ENCODE data around the gene SPATC1L.

The SPATC1L gene

GRCh38 chr21:46222436-46223116 is 38.3 kb upstream of the SPATC1L start:
- Histone ChIP-seq H3K9ac (ENCODE audit: low read depth, low read length) (no peak overlapping the region), H3K27ac (ENCODE audit: low read depth, low read length) (no peak overlapping the region), H3K27me3 (ENCODE audit: insufficient read depth, low read length) (no peaks in the 10 kb centered on the region), H3K4me3 (ENCODE audit: low read length) (no peak overlapping the region), H3K4me1 (ENCODE audit: insufficient read depth, low read length) (peaks cover 9% of the 10 kb centered on the region; the same call in 1 of the 2 replicates), H3K9me3 (ENCODE audit: insufficient read depth, low read depth, low read length) (peaks cover 4% of the 10 kb centered on the region; the same call in 1 of the 2 replicates), H3K36me3 (ENCODE audit: insufficient read depth, low read length) (peaks cover 57% of the 10 kb centered on the region)
- 95% methylated on average over 11 of the region's 11 CpGs for WGBS

- no peaks in the 10 kb centered on the region for H3K27me3 ChIP-seq (ENCODE audit: insufficient read depth, low read length)
- H3K27ac ChIP-seq (ENCODE audit: low read depth, low read length): no peak overlapping the region
- H3K9me3 ChIP-seq (ENCODE audit: insufficient read depth, low read depth, low read length): peaks cover 4% of the 10 kb centered on the region; the same call in 1 of the 2 replicates
- H3K9ac ChIP-seq (ENCODE audit: low read depth, low read length): no peak overlapping the region
- no peak overlapping the region for H3K4me3 ChIP-seq (ENCODE audit: low read length)
- peaks cover 60% of the 10 kb centered on the region for H3K36me3 ChIP-seq (ENCODE audit: insufficient read depth, low read length)
- H3K4me1 ChIP-seq (ENCODE audit: insufficient read depth, low read length): peaks cover 1% of the 10 kb centered on the region; the same call in 1 of the 2 replicates
- 88% methylated on average over 16 of the region's 16 CpGs for WGBS
These were observed 37.6 kb upstream of the SPATC1L start for GRCh38 chr21:46221664-46222435.

GRCh38 chr21:46220847-46221246 is 36.6 kb upstream of the SPATC1L start:
- Histone ChIP-seq H3K9me3 (ENCODE audit: insufficient read depth, low read depth, low read length) (no peaks in the 10 kb centered on the region), H3K4me1 (ENCODE audit: insufficient read depth, low read length) (no peaks in the 10 kb centered on the region), H3K27ac (ENCODE audit: low read depth, low read length) (no peak overlapping the region), H3K9ac (ENCODE audit: low read depth, low read length) (no peak overlapping the region), H3K27me3 (ENCODE audit: insufficient read depth, low read length) (no peaks in the 10 kb centered on the region), H3K4me3 (ENCODE audit: low read length) (no peak overlapping the region), H3K36me3 (ENCODE audit: insufficient read depth, low read length) (peaks cover 62% of the 10 kb centered on the region)
- 95% methylated on average over 8 of the region's 8 CpGs for WGBS

- WGBS: 95% methylated on average over 13 of the region's 13 CpGs
- no peak overlapping the region for H3K27ac ChIP-seq (ENCODE audit: low read depth, low read length)
- H3K27me3 ChIP-seq (ENCODE audit: insufficient read depth, low read length): no peaks in the 10 kb centered on the region
- H3K4me3 ChIP-seq (ENCODE audit: low read length): no peak overlapping the region
- H3K9ac ChIP-seq (ENCODE audit: low read depth, low read length): no peak overlapping the region
- H3K4me1 ChIP-seq (ENCODE audit: insufficient read depth, low read length): no peaks in the 10 kb centered on the region
- H3K9me3 ChIP-seq (ENCODE audit: insufficient read depth, low read depth, low read length): no peaks in the 10 kb centered on the region
- H3K36me3 ChIP-seq (ENCODE audit: insufficient read depth, low read length): peaks cover 61% of the 10 kb centered on the region
These were observed 36.1 kb upstream of the SPATC1L start for GRCh38 chr21:46220275-46220810.

- Histone ChIP-seq H3K27me3 (ENCODE audit: insufficient read depth, low read length) (no peaks in the 10 kb centered on the region), H3K9me3 (ENCODE audit: insufficient read depth, low read depth, low read length) (no peaks in the 10 kb centered on the region), H3K9ac (ENCODE audit: low read depth, low read length) (no peak overlapping the region), H3K36me3 (ENCODE audit: insufficient read depth, low read length) (peaks cover 61% of the 10 kb centered on the region), H3K27ac (ENCODE audit: low read depth, low read length) (no peak overlapping the region), H3K4me1 (ENCODE audit: insufficient read depth, low read length) (no peaks in the 10 kb centered on the region), H3K4me3 (ENCODE audit: low read length) (no peak overlapping the region)
- 82% methylated on average over 13 of the region's 13 CpGs for WGBS
These were observed 35.5 kb upstream of the SPATC1L start for GRCh38 chr21:46219591-46220239.

GRCh38 chr21:46218906-46219590 is 34.8 kb upstream of the SPATC1L start:
- Histone ChIP-seq H3K36me3 (ENCODE audit: insufficient read depth, low read length) (peaks cover 65% of the 10 kb centered on the region), H3K9me3 (ENCODE audit: insufficient read depth, low read depth, low read length) (no peaks in the 10 kb centered on the region), H3K27me3 (ENCODE audit: insufficient read depth, low read length) (no peaks in the 10 kb centered on the region), H3K9ac (ENCODE audit: low read depth, low read length) (no peak overlapping the region), H3K27ac (ENCODE audit: low read depth, low read length) (no peak overlapping the region), H3K4me1 (ENCODE audit: insufficient read depth, low read length) (no peaks in the 10 kb centered on the region), H3K4me3 (ENCODE audit: low read length) (no peak overlapping the region)
- WGBS: 89% methylated on average over 16 of the region's 16 CpGs

GRCh38 chr21:46217511-46218196 is 33.4 kb upstream of the SPATC1L start:
- no peak overlapping the region for H3K27ac ChIP-seq (ENCODE audit: low read depth, low read length)
- WGBS: 90% methylated on average over 21 of the region's 22 CpGs
- H3K4me1 ChIP-seq (ENCODE audit: insufficient read depth, low read length): no peaks in the 10 kb centered on the region
- H3K36me3 ChIP-seq (ENCODE audit: insufficient read depth, low read length): peaks cover 71% of the 10 kb centered on the region
- no peak overlapping the region for H3K4me3 ChIP-seq (ENCODE audit: low read length)
- H3K9ac ChIP-seq (ENCODE audit: low read depth, low read length): no peak overlapping the region
- no peaks in the 10 kb centered on the region for H3K27me3 ChIP-seq (ENCODE audit: insufficient read depth, low read length)
- no peaks in the 10 kb centered on the region for H3K9me3 ChIP-seq (ENCODE audit: insufficient read depth, low read depth, low read length)

- Histone ChIP-seq H3K27ac (ENCODE audit: low read depth, low read length) (no peak overlapping the region), H3K27me3 (ENCODE audit: insufficient read depth, low read length) (no peaks in the 10 kb centered on the region), H3K9ac (ENCODE audit: low read depth, low read length) (no peak overlapping the region), H3K4me1 (ENCODE audit: insufficient read depth, low read length) (no peaks in the 10 kb centered on the region), H3K36me3 (ENCODE audit: insufficient read depth, low read length) (peaks cover 69% of the 10 kb centered on the region), H3K9me3 (ENCODE audit: insufficient read depth, low read depth, low read length) (no peaks in the 10 kb centered on the region), H3K4me3 (ENCODE audit: low read length) (no peak overlapping the region)
- WGBS: 97% methylated on average over 16 of the region's 16 CpGs
These were observed 32.0 kb upstream of the SPATC1L start for GRCh38 chr21:46216132-46216747.

- H3K4me3 ChIP-seq (ENCODE audit: low read length): no peak overlapping the region
- H3K36me3 ChIP-seq (ENCODE audit: insufficient read depth, low read length): peaks cover 67% of the 10 kb centered on the region
- no peak overlapping the region for H3K9ac ChIP-seq (ENCODE audit: low read depth, low read length)
- no peaks in the 10 kb centered on the region for H3K27me3 ChIP-seq (ENCODE audit: insufficient read depth, low read length)
- 94% methylated on average over 20 of the region's 20 CpGs for WGBS
- no peaks in the 10 kb centered on the region for H3K4me1 ChIP-seq (ENCODE audit: insufficient read depth, low read length)
- H3K9me3 ChIP-seq (ENCODE audit: insufficient read depth, low read depth, low read length): no peaks in the 10 kb centered on the region
- no peak overlapping the region for H3K27ac ChIP-seq (ENCODE audit: low read depth, low read length)
These were observed 31.3 kb upstream of the SPATC1L start for GRCh38 chr21:46215436-46216131.
